HG03378 (cell line): ENCODE data around the gene GRIA1.

ENCODE experiments used
- ATAC-seq: cut with Tn5 transposase; IDR thresholded peaks from one replicate; pipeline ENCODE4 v1.9.1; 2021; ENCODE audit warnings: mild to moderate bottlenecking, moderate library complexity; ENCODE audit not compliant: unreplicated experiment

The GRIA1 gene

GRCh38 chr5:153775923-153776322 is 285.5 kb downstream of the GRIA1 start:
- no peak for ATAC-seq

GRCh38 chr5:153777681-153778581 is 287.5 kb downstream of the GRIA1 start:
- no peak for ATAC-seq

GRCh38 chr5:153779836-153780235 is 289.4 kb downstream of the GRIA1 start:
- no peak for ATAC-seq

GRCh38 chr5:153780876-153781705 is 290.6 kb downstream of the GRIA1 start:
- no peak for ATAC-seq

GRCh38 chr5:153782589-153783361 is 292.3 kb downstream of the GRIA1 start:
- no peak for ATAC-seq

GRCh38 chr5:153783362-153783658 is 292.8 kb downstream of the GRIA1 start:
- no peak for ATAC-seq

- ATAC-seq = no peak
Observed at GRCh38 chr5:153784277-153784676, 293.8 kb downstream of the GRIA1 start.

- no peak for ATAC-seq
Observed at GRCh38 chr5:153791339-153791738, 300.9 kb downstream of the GRIA1 start.

- no peak for ATAC-seq
Observed at GRCh38 chr5:153792305-153792704, 301.8 kb downstream of the GRIA1 start.

GRCh38 chr5:153793699-153794098 is 303.2 kb downstream of the GRIA1 start:
- ATAC-seq = no peak

GRCh38 chr5:153794327-153794726 is 303.9 kb downstream of the GRIA1 start:
- no peak for ATAC-seq

- ATAC-seq = no peak
Observed at GRCh38 chr5:153796527-153796926, 306.1 kb downstream of the GRIA1 start.

- ATAC-seq = peak; percentile 81
Observed at GRCh38 chr5:153797484-153797883, 307.0 kb downstream of the GRIA1 start.

GRCh38 chr5:153798830-153799229 is 308.4 kb downstream of the GRIA1 start:
- ATAC-seq = no peak

- no peak for ATAC-seq
Observed at GRCh38 chr5:153799466-153799865, 309.0 kb downstream of the GRIA1 start.

GRCh38 chr5:153802050-153802821 is 311.8 kb downstream of the GRIA1 start:
- ATAC-seq = no peak

- no peak for ATAC-seq
Observed at GRCh38 chr5:153807801-153808200, 317.3 kb downstream of the GRIA1 start.

GRCh38 chr5:153809166-153809565 is 318.7 kb downstream of the GRIA1 start:
- no peak for ATAC-seq

GRCh38 chr5:153813901-153814300 is 323.4 kb downstream of the GRIA1 start:
- no peak for ATAC-seq

GRCh38 chr5:153816870-153817269 is 326.4 kb downstream of the GRIA1 start:
- ATAC-seq = no peak

- no peak for ATAC-seq
Observed at GRCh38 chr5:153818626-153819025, 328.2 kb downstream of the GRIA1 start.
